MCF 10A (cell line): ENCODE data around the gene HECW1. TPM values are rescaled to one million over a fixed set of nuclear protein-coding genes. Genes with fewer than 3 reads are reported as not detected.
A peak's percentile ranks its signal among the peaks of the same experiment; 100 is the strongest.

Experiments
- BruUV-seq: library from RNA; stranded (reverse); fragments of 400-500 nt; replicated peaks from 2 replicates; lab custom pipeline; 2021; lab: Mats Ljungman, UMichigan
- CTCF ChIA-PET: fragments of 300-600 bp; sonication (Branson Sonifier 250); formaldehyde crosslinking; extraction: SDS; loops from one replicate; lab custom pipeline; 2021; ENCODE audit warnings: antibody characterized with exemption, inconsistent platforms; lab: Yijun Ruan, JAX
- POLR2A ChIA-PET: fragments of 300-600, 350-650 bp; sonication (Branson Sonifier 250); formaldehyde crosslinking; extraction: SDS; loops from one replicate; lab custom pipeline; 2020; ENCODE audit warnings: antibody characterized with exemption, inconsistent platforms; lab: Yijun Ruan, JAX
- DNase-seq: peaks from one replicate; pipeline ENCODE4 v3.0.0-alpha.2; 2018; ENCODE audit not compliant: unreplicated experiment
- H3K27ac Mint-ChIP-seq: one replicate; pipeline ENCODE4 v1.8.0; 2022; ENCODE audit warnings: mild to moderate bottlenecking, low read depth, mixed read lengths; ENCODE audit not compliant: unreplicated experiment
- H3K27me3 Mint-ChIP-seq: one replicate; pipeline ENCODE4 v1.8.0; 2022; ENCODE audit warnings: mixed read lengths; ENCODE audit not compliant: insufficient read depth, unreplicated experiment
- H3K36me3 Mint-ChIP-seq: one replicate; pipeline ENCODE4 v1.8.0; 2022; ENCODE audit warnings: mild to moderate bottlenecking, moderate library complexity, mixed read lengths; ENCODE audit not compliant: insufficient read depth, unreplicated experiment
- H3K4me1 Mint-ChIP-seq: one replicate; pipeline ENCODE4 v1.8.0; 2022; ENCODE audit warnings: mixed read lengths; ENCODE audit not compliant: insufficient read depth, unreplicated experiment
- H3K4me3 Mint-ChIP-seq: one replicate; pipeline ENCODE4 v1.8.0; 2022; ENCODE audit warnings: mild to moderate bottlenecking, moderate library complexity, mixed read lengths; ENCODE audit not compliant: unreplicated experiment
- H3K9me3 Mint-ChIP-seq: one replicate; pipeline ENCODE4 v1.8.0; 2022; ENCODE audit warnings: mixed read lengths; ENCODE audit not compliant: unreplicated experiment
- CTCF ChIP-seq: fragments of 200-600 bp; IDR thresholded peaks from one replicate; pipeline ENCODE4 v1.8.0; 2022; ENCODE audit warnings: antibody characterized with exemption, mild to moderate bottlenecking; ENCODE audit not compliant: unreplicated experiment
- intact Hi-C: fragments of 100-400 bp; cut with micrococcal nuclease; formaldehyde crosslinking; loops from 2 replicates; pipeline ENCODE4 v1.14.1; 2022
- total RNA-seq: library from RNA; stranded (reverse); gene quantifications from 2 replicates; pipeline ENCODE4 v1.2.3, GENCODE V29; 2022

HECW1 gene
- total RNA-seq, 1 experiment from 2014 or later = not detected

- CTCF ChIA-PET = interaction anchor here (0.5 kb wide), 1 partner anchor 854 kb away, joined by 3 read pairs; no protein-coding TSS in a partner anchor
- H3K27me3 Mint-ChIP-seq = no peaks in the 10 kb centered on the region
- H3K4me3 Mint-ChIP-seq = no peak overlapping the region
- POLR2A ChIA-PET = no interaction called here
- peaks cover 13% of the 10 kb centered on the region for H3K4me1 Mint-ChIP-seq
- no peak overlapping the region for H3K27ac Mint-ChIP-seq
- peaks cover 6% of the 10 kb centered on the region for H3K9me3 Mint-ChIP-seq
- DNase-seq = no peak
- intact Hi-C loops = no loop called here
- H3K36me3 Mint-ChIP-seq = no peaks in the 10 kb centered on the region
- TF ChIP-seq CTCF = no peak
- no TSS peak for BruUV-seq
Measured at GRCh38 chr7:43325595-43325994, 213.1 kb downstream of the HECW1 start.

DNA sequence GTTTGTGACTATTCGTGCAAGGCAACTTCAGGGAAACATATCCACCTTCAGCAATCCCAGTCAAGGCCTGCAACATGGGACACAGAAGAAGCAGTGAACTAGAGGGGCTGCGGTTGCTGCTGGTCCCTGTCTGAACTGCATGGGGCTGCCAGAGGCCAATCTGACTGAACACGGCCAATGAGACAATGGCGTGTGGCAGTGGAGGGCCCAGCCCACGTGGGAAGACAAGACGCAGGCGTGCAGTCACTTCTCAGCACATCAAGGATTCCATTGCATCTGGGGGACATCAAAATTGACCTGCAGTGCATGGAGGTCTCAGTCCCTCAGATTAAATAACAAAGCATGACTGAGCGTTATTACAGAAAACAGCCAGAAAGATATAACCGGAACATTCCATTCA, 215.9 kb downstream of the HECW1 start:
- peaks cover 13% of the 10 kb centered on the region for H3K4me1 Mint-ChIP-seq
- H3K27ac Mint-ChIP-seq = peak overlapping the region; percentile 40
- no peak for DNase-seq
- CTCF ChIA-PET = no interaction called here
- intact Hi-C loops = no loop called here
- H3K27me3 Mint-ChIP-seq = no peaks in the 10 kb centered on the region
- POLR2A ChIA-PET = interaction anchor here (1.3 kb wide), 1 partner anchor 33 kb away, joined by 3 read pairs; no protein-coding TSS in a partner anchor
- TF ChIP-seq CTCF = no peak
- no peak overlapping the region for H3K4me3 Mint-ChIP-seq
- H3K9me3 Mint-ChIP-seq = no peaks in the 10 kb centered on the region
- no TSS peak for BruUV-seq
- H3K36me3 Mint-ChIP-seq = no peaks in the 10 kb centered on the region

GRCh38 chr7:43328785-43329380, 216.4 kb downstream of the HECW1 start:
- no TSS peak for BruUV-seq
- Mint-ChIP-seq H3K27ac (peak overlapping the region; percentile 40), H3K36me3 (no peaks in the 10 kb centered on the region), H3K9me3 (no peaks in the 10 kb centered on the region), H3K4me3 (no peak overlapping the region), H3K4me1 (peaks cover 13% of the 10 kb centered on the region), H3K27me3 (no peaks in the 10 kb centered on the region)
- POLR2A ChIA-PET = interaction anchor here (1.0 to 1.3 kb wide), 2 partner anchors 10 to 34 kb away, joined by 3 read pairs; no protein-coding TSS in a partner anchor
- intact Hi-C loops = no loop called here
- no peak for TF ChIP-seq CTCF
- DNase-seq = peak; percentile 54
- CTCF ChIA-PET = interaction anchor here (0.6 to 0.7 kb wide), 2 partner anchors 11 to 1160 kb away, joined by 3 read pairs; no protein-coding TSS in a partner anchor

- H3K36me3 Mint-ChIP-seq = no peaks in the 10 kb centered on the region
- BruUV-seq = no TSS peak
- no peak overlapping the region for H3K4me3 Mint-ChIP-seq
- H3K27ac Mint-ChIP-seq = no peak overlapping the region
- intact Hi-C loops = no loop called here
- no peak for TF ChIP-seq CTCF
- DNase-seq = no peak
- ChIA-PET POLR2A (no interaction called here), CTCF (interaction anchor here (1.6 kb wide), 1 partner anchor 391 kb away, joined by 3 read pairs; no protein-coding TSS in a partner anchor)
- H3K4me1 Mint-ChIP-seq = peaks cover 19% of the 10 kb centered on the region
- H3K27me3 Mint-ChIP-seq = no peaks in the 10 kb centered on the region
- H3K9me3 Mint-ChIP-seq = peaks cover 9% of the 10 kb centered on the region
Measured at GRCh38 chr7:43332193-43332796, 219.8 kb downstream of the HECW1 start.
